Sigmoid colon (tissue), 7 donors: Measurements from ENCODE around the gene CNTLN. TPM values are rescaled to one million over a fixed set of nuclear protein-coding genes. Genes with fewer than 3 reads are reported as not detected.

Experiments
- DNase-seq: peaks from one replicate; pipeline ENCODE4 v3.0.0-alpha.2; 2019
- H3K27ac ChIP-seq, 4 donors: fragments of 200-600 bp; sonication (generic); one replicate each; pipeline ENCODE4 v1.5.1; 2016 to 2019; ENCODE audit warnings: mild to moderate bottlenecking in 1 of 4
- H3K27me3 ChIP-seq, 3 donors: fragments of 200-600 bp; sonication (generic); one replicate each; pipeline ENCODE4 v1.5.1; 2019; ENCODE audit warnings: mild to moderate bottlenecking in 1 of 3
- H3K36me3 ChIP-seq, 4 donors: fragments of 200-600 bp; sonication (generic); one replicate each; pipeline ENCODE4 v1.5.1; 2016 to 2019
- H3K4me1 ChIP-seq, 4 donors: fragments of 200-600 bp; sonication (generic); one replicate each; pipeline ENCODE4 v1.5.1; 2017 to 2019
- H3K4me3 ChIP-seq, 4 donors: fragments of 200-600 bp; sonication (generic); one replicate each; pipeline ENCODE4 v1.5.1; 2017 to 2019; ENCODE audit warnings: mild to moderate bottlenecking in 2 of 4, moderate library complexity in 1 of 4
- H3K9me3 ChIP-seq, 4 donors: fragments of 200-600 bp in 3 of 4; sonication (generic) in 3 of 4; one replicate each; pipeline versions ENCODE4 v1.5.1 to v1.6.1; 2013 to 2019
- CTCF ChIP-seq, 4 experiments: fragments of 450-650 bp in 3 of 4; fragments of 200-600 bp in 1 of 4; IDR thresholded peaks; one replicate each; pipeline ENCODE4 v1.5.1; 2016 to 2019; ENCODE audit warnings: antibody characterized with exemption in 4 of 4, mild to moderate bottlenecking in 3 of 4, moderate library complexity in 2 of 4
- EP300 ChIP-seq, 4 donors: sonication (generic); formaldehyde crosslinking; IDR thresholded peaks; one replicate each; pipeline ENCODE4 v1.6.1; 2017; ENCODE audit warnings: antibody characterized with exemption in 4 of 4
- POLR2A ChIP-seq, 2 donors: fragments of 450-650 bp; IDR thresholded peaks; one replicate each; pipeline ENCODE4 v1.6.1; 2016; ENCODE audit warnings: antibody characterized with exemption in 2 of 2, mild to moderate bottlenecking in 2 of 2, moderate library complexity in 2 of 2
- POLR2AphosphoS5 ChIP-seq, 4 donors: sonication (generic); formaldehyde crosslinking; IDR thresholded peaks; one replicate each; pipeline ENCODE4 v1.6.1; 2017; ENCODE audit warnings: antibody characterized with exemption in 4 of 4
- WGBS, 2 donors: extraction: QIAGEN DNeasy Blood & Tissue Kit; methylation state at CpG; one replicate each; pipeline ENCODE4 v1.1.7; 2013; 5-methylcytosine and 5-hydroxymethylcytosine counted together
- intact Hi-C: fragments of 100-400 bp; cut with DNase I; formaldehyde crosslinking; loops from one replicate; pipeline ENCODE4 v1.15.1; 2023
- polyA plus RNA-seq, 3 donors: library from polyadenylated mRNA; stranded (reverse); fragments of 200-250 nt; gene quantifications; one replicate each; pipeline ENCODE4 v1.2.3, GENCODE V29; 2013
- total RNA-seq, 4 donors: library from RNA; depleted of rRNA; stranded (reverse); fragments of >200 nt; gene quantifications; one replicate each; pipeline ENCODE4 v1.1.0, GENCODE V29; 2016
- donor health status: healthy with polysubstance abuse.
- donor health status: Bipolar disorder and iron deficiency.
- donor health status: healthy.

CNTLN gene
- total and polyA plus RNA-seq, 7 donors, result 0.92 to 22.4 (median 12.1) TPM

- H3K9me3 ChIP-seq, result peaks cover 0 to 2% (median under 1%) of the 10 kb centered on the region in 4 donors
- no peaks in the 10 kb centered on the region for H3K27me3 ChIP-seq
- WGBS, 2 donors, result 77 to 85% methylated on average over 8 of the region's 8 CpGs
- no peaks in the 10 kb centered on the region for H3K4me1 ChIP-seq
- no peak for DNase-seq
- intact Hi-C loops, result no loop called here
- H3K27ac ChIP-seq, result no peak overlapping the region
- no peak overlapping the region for H3K4me3 ChIP-seq
- peaks cover 0 to 4% (median 0%) of the 10 kb centered on the region in 4 donors for H3K36me3 ChIP-seq
- TF ChIP-seq CTCF (IDR thresholded peaks at IDR 0.05), result no peak
- no peak for TF ChIP-seq POLR2A (IDR thresholded peaks at IDR 0.05)
- no peak for TF ChIP-seq POLR2AphosphoS5 (IDR thresholded peaks at IDR 0.05)
- no peak for TF ChIP-seq EP300 (IDR thresholded peaks at IDR 0.05)
Observed at GRCh38 chr9:17204611-17205152, 69.8 kb downstream of the CNTLN start.

- WGBS, 2 donors, result 84 to 88% methylated on average over 3 of the region's 3 CpGs
- no peak for DNase-seq
- Histone ChIP-seq H3K9me3 (no peaks in the 10 kb centered on the region), H3K27ac (no peak overlapping the region), H3K36me3 (no peaks in the 10 kb centered on the region), H3K4me1 (peaks cover 0 to 8% (median 0%) of the 10 kb centered on the region in 4 donors), H3K27me3 (no peaks in the 10 kb centered on the region), H3K4me3 (no peak overlapping the region)
- intact Hi-C loops, result no loop called here
- TF ChIP-seq CTCF (IDR thresholded peaks at IDR 0.05), result no peak
Observed at GRCh38 chr9:17216011-17216410, 81.2 kb downstream of the CNTLN start.

GRCh38 chr9:17216646-17217045 is 81.8 kb downstream of the CNTLN start:
- peaks cover 0 to 8% (median 0%) of the 10 kb centered on the region in 4 donors for H3K4me1 ChIP-seq
- WGBS, 2 donors, result 82 to 83% methylated on average over 2 of the region's 2 CpGs
- no peak for DNase-seq
- H3K27ac ChIP-seq, result no peak overlapping the region
- no peak overlapping the region for H3K4me3 ChIP-seq
- intact Hi-C loops, result no loop called here
- TF ChIP-seq CTCF (IDR thresholded peaks at IDR 0.05) (no peak), POLR2A (IDR thresholded peaks at IDR 0.05) (no peak), EP300 (IDR thresholded peaks at IDR 0.05) (no peak), POLR2AphosphoS5 (IDR thresholded peaks at IDR 0.05) (no peak)
- no peaks in the 10 kb centered on the region for H3K27me3 ChIP-seq
- H3K9me3 ChIP-seq, result no peaks in the 10 kb centered on the region
- H3K36me3 ChIP-seq, result no peaks in the 10 kb centered on the region

- Histone ChIP-seq H3K36me3 (no peaks in the 10 kb centered on the region), H3K4me1 (peaks cover 0 to 8% (median 0%) of the 10 kb centered on the region in 4 donors), H3K27ac (no peak overlapping the region), H3K27me3 (no peaks in the 10 kb centered on the region), H3K9me3 (no peaks in the 10 kb centered on the region), H3K4me3 (no peak overlapping the region)
- intact Hi-C loops, result no loop called here
- TF ChIP-seq CTCF (IDR thresholded peaks at IDR 0.05) (no peak), EP300 (IDR thresholded peaks at IDR 0.05) (no peak), POLR2A (IDR thresholded peaks at IDR 0.05) (no peak), POLR2AphosphoS5 (IDR thresholded peaks at IDR 0.05) (no peak)
- WGBS, 2 donors, result 87 to 93% methylated on average over 2 of the region's 2 CpGs
- no peak for DNase-seq
Observed at GRCh38 chr9:17217272-17217671, 82.4 kb downstream of the CNTLN start.

GRCh38 chr9:17219261-17219660 is 84.4 kb downstream of the CNTLN start:
- DNase-seq, result no peak
- Histone ChIP-seq H3K9me3 (no peaks in the 10 kb centered on the region), H3K27me3 (no peaks in the 10 kb centered on the region), H3K27ac (no peak overlapping the region), H3K36me3 (no peaks in the 10 kb centered on the region), H3K4me1 (peaks cover 0 to 8% (median 0%) of the 10 kb centered on the region in 4 donors), H3K4me3 (no peak overlapping the region)
- no peak for TF ChIP-seq EP300 (IDR thresholded peaks at IDR 0.05)
- intact Hi-C loops, result no loop called here
